GM18502 (cell line): ENCODE measurements around the gene CDH12.
"Not testable (repeated sequence)": the region's sequence is repeated elsewhere in the genome, so short reads cannot be mapped to it uniquely, and the experiment has no call there.

Experiments
- ATAC-seq: cut with Tn5 transposase; IDR thresholded peaks from one replicate; pipeline ENCODE4 v1.9.1; 2021; ENCODE audit warnings: mild to moderate bottlenecking; ENCODE audit not compliant: unreplicated experiment, poor library complexity

The CDH12 gene

DNA sequence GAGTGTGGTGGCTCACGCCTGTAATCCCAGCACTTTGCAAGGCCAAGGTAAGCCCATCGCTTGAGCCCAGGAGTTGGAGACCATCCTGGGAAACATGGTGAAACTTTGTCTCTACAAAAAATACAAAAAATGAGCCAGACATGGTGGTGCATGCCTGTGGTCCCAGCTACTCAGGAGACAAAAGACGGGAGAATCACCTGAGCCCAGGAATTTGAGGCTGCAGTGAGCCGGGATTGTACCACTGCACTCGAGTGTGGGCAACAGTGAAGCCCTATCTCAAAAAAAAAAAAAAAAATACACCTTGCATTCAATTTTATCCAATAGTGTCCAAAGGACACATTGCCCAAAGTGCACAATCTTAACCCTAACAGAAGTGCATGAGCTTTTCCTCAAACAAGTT lies 372.8 kb downstream of the CDH12 start:
- ATAC-seq = no peak

DNA sequence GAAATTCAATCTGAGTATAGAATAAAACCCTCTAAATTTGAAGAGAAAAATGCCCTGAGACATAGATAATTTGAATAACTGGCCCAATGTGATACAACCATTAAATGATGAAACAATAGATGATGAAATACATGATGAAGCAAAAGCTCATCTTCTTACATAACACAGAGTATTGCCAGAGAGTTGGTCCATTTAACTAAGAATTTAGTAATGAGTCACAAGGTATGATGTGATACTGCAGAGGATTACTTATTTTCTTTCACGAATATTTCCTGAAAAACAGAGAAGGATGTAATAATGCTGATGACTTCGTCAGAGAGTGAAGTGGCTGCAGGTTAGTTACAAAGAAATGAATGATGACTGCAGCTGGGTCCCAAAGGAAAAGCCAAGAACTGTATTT lies 379.3 kb downstream of the CDH12 start:
- ATAC-seq = no peak

DNA sequence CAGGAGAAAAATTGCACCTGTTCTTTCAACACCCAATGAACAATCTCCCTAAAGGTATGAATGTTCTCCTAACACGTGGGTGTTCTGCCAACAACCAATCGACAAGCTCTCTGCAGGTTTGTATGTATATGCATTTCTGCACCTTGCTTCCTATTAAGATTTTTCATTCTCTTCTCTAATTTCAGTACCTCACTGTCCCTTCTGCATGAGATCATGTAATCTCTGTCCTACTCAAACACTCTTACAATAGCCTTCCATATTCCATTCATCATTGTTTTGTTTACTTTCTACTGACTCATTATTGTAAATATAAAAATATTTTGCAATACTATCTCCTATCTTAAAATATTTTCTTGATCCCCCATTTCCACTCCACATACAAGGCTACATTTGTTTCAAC lies 382.0 kb downstream of the CDH12 start:
- ATAC-seq = no peak

DNA sequence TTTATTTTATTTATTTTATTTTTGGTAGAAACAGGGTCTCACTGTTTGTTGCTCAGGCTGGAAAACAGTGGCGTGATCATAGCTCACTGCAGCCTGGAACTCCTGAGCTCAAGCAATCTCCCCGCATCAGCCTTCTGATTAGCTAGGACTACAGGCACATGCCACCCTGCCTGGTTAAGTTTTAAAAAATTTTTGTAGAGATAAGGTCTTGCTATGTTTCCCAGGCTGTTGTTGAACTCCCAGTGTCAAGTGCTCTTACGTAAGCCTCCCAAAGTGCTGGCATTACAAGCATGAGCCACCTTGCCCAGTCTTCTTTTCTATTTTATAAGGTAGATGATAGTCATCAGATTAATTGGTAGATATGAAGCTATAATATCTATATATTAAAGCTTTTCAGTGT lies 382.7 kb downstream of the CDH12 start:
- ATAC-seq = no peak

DNA sequence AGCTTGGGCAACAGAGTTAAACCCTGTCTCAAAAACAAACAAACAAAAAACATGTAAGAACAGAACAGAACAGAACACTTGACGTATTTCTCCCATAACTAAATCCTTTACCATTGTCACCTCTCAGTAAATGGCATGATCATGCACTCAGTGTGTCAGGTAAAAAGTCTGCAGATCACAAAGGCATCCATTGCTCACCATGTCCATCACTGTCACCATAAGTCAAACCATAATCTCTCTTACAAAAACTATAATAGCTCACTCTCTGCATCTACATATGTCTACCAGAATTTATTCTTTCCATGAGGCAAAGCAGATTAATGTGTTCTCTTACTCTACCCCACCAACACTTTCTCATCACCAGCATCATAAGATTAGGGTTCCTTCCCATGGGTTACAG lies 387.5 kb downstream of the CDH12 start:
- ATAC-seq = no peak

DNA sequence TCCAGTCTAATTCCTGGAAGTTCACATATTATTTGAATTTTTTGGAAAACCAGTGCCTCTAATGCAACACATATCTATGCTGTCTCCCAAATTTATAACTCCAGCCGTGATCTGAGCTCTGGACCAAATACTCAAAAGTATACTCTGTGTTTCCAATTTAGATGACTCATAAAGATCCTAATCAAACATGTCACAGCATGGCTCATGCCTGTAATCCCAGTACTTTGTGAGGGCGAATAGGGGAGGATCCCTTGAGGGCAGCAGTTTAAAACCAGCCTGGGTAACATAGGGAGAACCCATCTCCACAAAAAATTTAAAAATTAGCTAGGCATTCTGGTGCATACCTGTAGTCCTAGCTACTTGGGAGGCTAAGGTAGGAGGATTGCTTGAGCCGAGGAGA lies 388.0 kb downstream of the CDH12 start:
- no peak for ATAC-seq

DNA sequence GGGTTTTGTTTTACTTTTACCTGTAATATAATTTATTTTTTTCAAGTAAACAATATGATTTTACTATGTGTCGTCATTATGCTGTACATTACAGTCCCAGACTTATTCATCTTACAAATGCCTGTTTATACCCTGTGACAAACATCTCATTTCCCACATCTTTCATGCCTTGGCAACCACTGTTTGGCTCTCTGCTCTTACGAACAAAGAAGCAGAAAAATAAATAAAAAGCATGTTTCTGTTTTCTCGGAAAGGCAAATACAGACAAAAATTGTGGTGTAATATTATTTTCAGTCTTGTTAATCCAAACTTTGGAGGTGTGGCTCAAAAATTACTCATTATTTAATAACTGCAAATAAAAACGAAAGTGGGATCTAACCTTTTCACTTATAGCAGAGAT lies 393.0 kb downstream of the CDH12 start:
- ATAC-seq = no peak

DNA sequence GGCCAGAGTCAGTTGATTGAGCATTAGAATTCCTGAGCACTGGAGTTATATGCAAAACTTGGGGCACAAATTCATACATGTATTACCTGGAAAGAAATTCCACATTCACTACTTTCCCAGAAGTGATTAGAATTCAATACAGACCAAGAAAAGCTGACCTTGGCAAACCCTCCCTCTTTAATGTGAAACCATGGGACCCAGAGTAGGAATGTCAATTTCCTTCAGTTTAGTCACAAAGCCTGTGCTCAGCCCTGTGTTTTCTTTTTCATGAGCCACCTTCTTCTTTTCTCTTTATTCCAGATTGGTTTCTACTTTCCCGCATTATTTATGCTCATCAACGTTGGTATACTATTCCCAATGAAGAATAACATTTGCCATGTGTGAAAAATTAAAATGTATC lies 420.2 kb downstream of the CDH12 start:
- ATAC-seq = no peak

DNA sequence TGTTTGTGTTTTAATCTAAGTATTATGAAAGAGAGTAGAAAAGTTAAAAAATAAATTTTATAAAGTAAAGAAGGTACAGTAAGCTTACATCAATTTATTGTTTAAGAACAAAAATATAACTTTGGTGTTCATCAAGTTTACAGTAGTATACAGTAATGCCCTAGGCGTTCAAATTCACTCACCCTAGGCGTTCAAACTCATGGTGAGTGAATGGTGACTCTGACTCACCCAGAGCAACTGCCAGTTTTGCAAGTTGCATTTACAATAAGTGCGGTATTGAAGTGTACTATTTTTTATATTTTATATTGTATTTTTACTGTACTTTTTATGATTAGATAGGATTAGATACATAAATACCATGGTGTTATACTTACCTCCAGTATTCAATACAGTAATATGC lies 421.3 kb downstream of the CDH12 start:
- no peak for ATAC-seq

DNA sequence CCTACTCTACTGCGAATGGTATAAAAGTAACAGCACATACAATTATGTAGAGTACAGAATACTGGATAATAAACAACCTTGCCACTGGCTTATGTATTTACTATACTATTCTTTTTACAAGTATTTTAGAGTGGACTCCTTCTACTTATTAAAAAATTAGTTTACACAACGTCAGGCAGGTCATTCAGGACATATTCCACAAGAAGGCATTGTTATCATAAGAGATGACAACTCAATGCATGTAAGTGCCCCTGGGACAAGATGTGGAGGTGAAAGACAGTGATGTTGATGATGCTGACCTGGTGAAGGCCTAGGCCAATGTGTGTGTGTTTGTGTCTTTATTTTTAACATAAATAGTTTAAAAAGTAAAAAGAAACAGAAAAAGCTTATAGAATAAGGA lies 421.7 kb downstream of the CDH12 start:
- ATAC-seq = no peak

DNA sequence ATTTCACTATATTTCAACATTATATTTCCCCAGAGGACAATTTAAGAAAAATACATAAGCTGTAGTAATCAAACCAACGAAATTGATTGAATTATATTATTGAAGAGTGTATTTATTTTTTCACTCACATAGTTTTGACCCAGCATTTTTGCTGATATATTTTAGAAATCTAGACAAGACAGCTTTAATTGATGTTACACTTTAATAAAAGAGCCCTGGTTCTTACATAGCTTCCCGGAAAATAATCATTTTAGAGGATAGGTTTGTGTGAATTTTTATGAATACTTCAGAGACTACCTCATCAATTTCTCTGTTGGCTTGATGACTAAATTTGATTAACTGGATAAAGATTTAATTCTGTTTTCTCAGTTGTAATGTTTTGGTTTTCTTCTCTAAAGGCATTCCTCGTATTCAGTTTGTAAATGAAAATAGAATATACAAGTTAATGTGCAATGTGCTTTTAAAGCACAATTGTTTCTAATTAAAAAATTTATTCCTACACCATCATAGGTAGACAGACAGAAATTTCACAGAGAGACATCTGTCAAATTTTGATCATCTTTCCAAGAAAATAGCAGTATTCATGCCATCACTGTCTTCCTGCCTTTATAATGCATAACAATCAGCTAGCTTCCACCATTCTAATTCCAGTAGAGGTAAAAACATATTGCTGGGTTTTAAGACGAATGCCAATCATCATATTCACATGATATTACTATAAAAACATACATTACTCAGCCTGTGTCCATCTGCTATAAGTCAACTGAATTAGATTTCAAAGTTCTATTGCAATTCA lies 441.4 kb downstream of the CDH12 start:
- no peak for ATAC-seq

DNA sequence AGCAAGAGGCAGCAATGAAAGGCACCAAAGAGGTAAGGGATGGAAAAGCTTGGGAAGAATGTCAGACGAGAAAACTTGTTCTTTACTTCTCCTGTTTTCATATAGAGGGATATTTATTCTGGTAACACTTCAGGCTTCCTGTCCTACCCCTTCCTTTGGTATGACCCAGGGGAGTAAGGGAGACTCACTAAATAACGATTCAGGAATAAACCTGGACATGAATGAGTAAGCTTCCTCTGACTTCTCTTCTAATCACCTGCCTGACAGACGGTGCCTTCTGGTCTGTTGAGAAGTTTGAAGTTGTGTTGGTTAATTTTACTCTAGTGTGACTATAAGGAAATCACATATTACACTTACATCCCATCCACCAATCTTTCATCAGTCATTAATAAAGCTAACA lies 461.2 kb downstream of the CDH12 start:
- no peak for ATAC-seq

DNA sequence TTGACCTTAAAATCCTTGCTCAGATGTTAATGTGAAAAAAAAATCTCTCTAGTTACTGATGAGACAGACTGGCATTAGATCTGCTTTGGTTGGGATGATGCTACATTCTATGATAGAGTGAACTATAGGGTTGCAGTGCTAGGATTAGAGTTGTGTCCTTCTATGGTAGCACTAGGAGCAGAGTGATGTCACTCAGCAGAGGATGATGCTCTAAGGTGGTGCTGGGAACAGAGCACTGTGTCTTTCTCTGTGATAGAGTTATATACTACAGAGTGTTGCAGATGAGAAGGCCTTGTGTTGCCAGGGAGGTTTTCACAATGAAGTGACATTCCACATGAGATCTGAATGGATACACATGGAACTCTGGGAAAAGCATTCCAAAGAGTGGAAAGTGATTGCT lies 462.3 kb downstream of the CDH12 start:
- ATAC-seq = no peak

DNA sequence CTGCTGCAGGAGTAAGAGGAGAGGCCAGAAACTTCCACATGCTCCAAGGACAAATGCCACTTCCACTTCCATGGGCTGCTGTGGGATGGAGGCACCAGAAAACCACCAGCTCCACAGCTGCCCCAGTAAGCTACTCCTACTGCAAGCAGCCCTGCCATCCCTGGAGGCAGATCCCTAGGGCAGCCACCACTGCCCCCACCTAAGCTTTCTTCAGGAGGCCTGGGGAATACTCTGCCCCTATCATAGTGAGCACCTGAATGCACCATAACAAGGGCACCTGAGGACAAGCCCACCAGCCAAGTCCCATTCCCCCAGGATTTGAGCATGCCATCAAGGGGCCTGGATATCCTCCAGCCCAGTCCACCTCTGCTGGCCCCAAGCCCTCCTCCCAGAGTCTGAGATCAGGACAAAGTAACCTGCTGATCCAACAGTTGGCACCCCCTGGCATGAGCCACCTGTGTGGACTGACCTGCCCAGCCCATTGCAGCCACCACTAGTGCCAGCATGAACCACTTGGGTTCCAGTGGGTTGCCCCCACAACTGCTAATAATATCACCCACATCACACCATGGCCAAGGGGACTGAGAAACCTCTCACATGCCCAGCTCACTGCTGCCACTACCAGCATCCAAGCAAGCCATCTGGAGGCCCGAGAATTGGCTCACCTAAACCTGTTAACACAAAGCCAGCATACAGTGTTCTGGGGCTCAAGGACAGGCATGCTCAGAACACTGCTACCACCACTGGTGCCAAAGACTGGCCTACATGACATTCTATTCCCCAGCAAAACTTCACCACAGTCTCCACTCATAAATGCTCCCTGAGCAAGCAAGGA lies 480.1 kb downstream of the CDH12 start:
- no peak for ATAC-seq

DNA sequence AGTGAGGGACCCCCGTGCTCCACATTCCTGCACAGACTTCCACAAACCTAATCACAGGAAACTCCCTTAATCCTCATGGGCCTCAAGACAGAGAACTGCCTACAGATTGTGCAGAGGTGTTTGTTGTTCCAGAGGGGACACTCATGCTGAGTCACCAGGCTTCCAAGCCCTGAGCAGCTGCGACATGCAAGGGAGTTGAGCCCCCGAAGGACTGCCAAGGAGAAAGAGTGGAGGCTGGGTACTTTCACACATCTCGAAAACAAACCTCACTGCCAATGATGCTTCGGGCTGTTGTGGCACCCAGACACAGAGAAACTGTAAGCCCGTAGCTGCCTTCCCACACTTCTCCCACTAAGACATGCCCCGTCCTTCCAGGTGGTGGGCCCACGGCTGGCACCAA lies 480.8 kb downstream of the CDH12 start:
- ATAC-seq = no peak

DNA sequence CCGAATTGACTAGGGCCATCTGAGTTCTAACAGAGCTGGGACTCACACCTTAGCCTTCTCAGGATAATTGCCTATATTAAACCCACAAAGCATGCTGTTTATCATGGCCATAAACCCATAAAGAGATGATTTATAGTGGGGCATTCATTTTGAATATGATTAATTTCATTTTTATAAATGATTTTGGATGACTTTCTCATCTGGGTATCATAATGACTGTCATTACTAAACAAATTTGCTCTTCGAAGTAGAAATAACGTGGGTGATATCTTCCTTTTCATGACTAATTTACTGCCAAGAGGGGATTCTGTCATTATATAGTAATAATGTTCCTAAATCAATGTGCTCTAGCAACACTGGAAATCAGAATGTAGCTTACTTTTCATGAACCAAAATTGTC lies 498.2 kb downstream of the CDH12 start:
- ATAC-seq = no peak

DNA sequence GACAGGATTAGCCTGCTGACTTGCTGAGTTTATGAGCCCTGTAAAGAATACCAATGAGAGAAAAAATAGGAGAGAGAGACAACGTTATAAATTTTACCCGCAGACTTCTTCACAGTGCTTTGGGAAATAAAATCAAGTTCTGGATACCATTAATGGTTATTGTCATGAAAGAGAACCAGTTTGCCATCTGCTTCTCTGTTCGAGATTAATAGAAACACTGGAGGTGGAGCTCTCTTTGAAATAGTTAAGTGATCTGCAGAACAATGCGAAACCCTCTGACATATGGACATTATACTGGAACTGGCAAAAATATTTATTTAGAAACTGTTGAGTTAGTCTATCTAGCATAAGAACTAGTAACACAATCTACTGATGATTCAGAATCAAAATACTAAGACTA lies 500.7 kb downstream of the CDH12 start:
- no peak for ATAC-seq

DNA sequence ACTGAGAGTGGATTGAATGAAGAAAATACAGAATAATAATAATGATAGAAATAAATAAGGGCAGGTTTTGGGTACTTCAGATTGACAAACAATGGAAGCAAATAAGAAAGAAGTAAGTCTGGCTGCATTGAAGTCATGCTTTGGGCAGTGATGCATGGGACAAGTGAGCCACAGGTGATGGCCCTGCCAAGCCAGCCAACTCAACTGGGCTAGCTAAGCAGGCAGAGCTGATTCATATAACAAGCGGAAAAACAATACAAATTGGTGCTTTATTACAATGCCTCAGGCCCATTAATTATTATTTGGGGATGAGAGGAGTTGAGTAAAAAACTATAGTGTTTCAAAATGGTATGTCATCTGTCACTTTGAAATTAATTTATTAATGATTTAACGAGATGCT lies 502.0 kb downstream of the CDH12 start:
- ATAC-seq = no peak

DNA sequence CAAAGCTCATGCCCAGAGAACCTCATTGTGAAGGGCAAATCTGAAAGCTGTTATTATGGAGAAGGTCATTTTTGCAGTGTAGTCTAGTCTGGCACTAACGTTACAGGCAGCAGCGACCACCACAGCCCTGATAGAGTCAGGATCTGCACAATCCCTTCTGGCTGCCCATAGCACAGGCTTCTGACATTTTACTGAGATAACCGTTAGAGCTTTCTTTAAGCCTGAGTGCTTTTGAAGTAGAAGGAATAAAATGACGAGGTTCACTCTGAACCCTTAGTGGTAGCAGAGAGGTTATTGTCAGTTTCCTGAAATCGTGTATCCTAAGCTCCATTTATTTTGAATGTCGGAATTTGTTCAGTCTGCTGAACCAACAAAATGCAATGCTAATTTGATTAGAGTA lies 505.1 kb downstream of the CDH12 start:
- no peak for ATAC-seq

DNA sequence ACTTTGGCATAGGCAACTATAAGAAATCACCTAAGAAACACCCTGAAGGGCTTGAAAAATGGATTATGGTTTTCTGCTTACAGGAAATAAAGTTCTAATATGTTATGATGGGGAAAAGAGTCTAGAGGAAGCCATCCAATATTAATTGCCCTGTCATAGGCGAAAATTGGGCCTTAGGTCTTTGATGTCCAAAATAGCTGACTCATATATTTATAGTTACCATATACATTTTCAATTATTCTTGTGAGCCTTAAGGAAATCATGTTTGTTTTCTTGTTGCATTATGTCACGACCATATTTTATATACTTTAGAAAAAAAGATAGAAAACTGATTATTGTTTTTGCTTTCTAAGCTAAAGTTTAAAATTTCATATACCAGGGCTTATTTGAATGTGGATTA lies 509.1 kb downstream of the CDH12 start:
- ATAC-seq = no peak

DNA sequence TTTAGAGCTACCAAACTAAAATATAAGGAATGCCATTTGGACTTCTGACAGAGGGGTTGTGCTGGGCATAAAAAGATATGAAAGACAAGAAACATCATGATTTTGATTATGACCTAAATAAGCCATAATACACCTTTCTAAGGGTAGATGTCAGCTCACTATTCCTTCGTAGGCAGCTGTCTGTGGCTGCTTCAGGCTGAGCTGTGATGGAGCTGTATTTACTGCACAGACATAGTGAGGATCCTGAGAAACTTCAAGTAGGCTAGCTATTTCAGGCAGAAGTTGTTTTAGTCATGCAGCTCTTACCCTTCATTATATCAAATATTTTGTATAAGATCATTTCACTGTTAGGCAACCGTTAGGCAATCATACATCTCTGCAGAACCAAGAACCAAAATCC lies 511.7 kb downstream of the CDH12 start:
- ATAC-seq = no peak

DNA sequence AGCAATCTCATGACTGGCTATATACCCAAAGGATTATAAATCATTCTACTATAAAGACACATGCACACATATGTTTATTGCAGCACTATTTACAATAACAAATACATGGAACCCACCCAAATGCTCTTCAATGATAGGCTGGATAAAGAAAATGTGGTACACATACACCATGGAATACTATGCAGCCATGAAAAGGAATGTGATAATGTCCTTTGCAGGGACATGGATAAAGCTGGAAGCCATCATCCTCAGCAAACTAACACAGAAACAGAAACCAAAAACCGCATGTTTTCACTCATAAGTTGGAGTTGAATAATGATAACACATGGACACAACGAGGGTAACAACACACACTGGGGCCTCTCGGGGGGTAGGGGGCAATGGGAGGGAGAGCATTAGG lies 520.2 kb downstream of the CDH12 start:
- not testable (repeated sequence) for ATAC-seq
